HepG2 (cell line): ENCODE data around the gene NPTXR.
"Not testable (repeated sequence)": the region's sequence is repeated elsewhere in the genome, so short reads cannot be mapped to it uniquely, and the experiment has no call there.

Source experiments
- EZH2 ChIP-seq: conservative IDR thresholded peaks from 2 replicates; pipeline ENCODE4 v1.6.1; 2012; ENCODE audit warnings: mild to moderate bottlenecking, low read depth, low read length, moderate library complexity
- GABPA ChIP-seq, 2 experiments: IDR thresholded peaks; 2 replicates each; pipeline ENCODE4 v1.6.1; 2011 to 2016; ENCODE audit warnings: low read depth in 2 of 2, low read length in 1 of 2, missing biosample characterization in 1 of 2, missing genetic modification characterization in 1 of 2
- JUND ChIP-seq: sonication (generic); formaldehyde crosslinking; IDR thresholded peaks from 2 replicates; pipeline ENCODE4 v1.8.0; 2022; ENCODE audit warnings: mild to moderate bottlenecking, missing genetic modification reagents
- KLF9 ChIP-seq: IDR thresholded peaks from 2 replicates; pipeline ENCODE4 v1.6.1; 2016; ENCODE audit warnings: low read depth
- REST ChIP-seq, 2 experiments: IDR thresholded peaks; 2 replicates each; pipeline ENCODE4 v1.6.1; 2011 to 2012; ENCODE audit warnings: low read length in 2 of 2, borderline replicate concordance in 1 of 2, low read depth in 1 of 2, mild to moderate bottlenecking in 1 of 2, moderate library complexity in 1 of 2
- SIN3B ChIP-seq: fragments of 150-350 bp; IDR thresholded peaks from 2 replicates; pipeline ENCODE4 v1.6.1; 2014; ENCODE audit warnings: low read length
- TAF1 ChIP-seq: sonication (generic); formaldehyde crosslinking; IDR thresholded peaks from 2 replicates; pipeline ENCODE4 v1.4.0; 2020; ENCODE audit warnings: missing genetic modification reagents
- ZNF124 ChIP-seq: sonication (generic); formaldehyde crosslinking; IDR thresholded peaks from 2 replicates; pipeline ENCODE4 v1.4.0; 2020; ENCODE audit warnings: missing genetic modification reagents
- TF ChIP-seq, protein P1 (sequence below): sonication (generic); formaldehyde crosslinking; IDR thresholded peaks from 2 replicates; pipeline ENCODE4 v1.5.0; 2020; ENCODE audit warnings: mild to moderate bottlenecking, missing genetic modification reagents, moderate library complexity

DNA sequence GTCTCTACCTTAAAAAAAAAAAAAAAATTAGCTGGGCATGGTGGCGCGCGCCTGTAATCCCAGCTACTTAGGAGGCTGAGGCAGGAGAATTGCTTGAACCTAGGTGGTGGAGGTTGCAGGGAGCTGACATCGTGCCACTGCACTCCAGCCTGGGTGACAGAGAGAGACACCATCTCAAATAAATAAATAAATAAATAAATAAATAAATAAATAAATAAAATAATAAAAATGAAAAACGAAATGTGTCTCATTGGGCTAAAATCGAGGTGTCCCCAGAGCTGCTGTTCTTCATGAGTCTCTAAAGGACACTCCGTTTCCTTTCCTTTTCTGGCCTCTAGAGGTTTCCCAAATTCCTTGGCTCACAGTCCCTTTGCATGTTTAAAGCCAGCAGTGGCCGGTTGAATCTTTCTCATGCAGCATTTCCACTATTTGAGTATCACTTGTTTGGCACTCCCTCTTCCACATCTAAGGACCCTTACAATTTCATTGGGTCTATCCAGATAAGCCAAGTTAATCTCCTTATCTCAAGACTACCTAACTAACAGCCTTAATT is 38.7 kb downstream of the NPTXR start:
- TF ChIP-seq KLF9 (CRISPR knock-in tag); GABPA (IDR thresholded peaks at IDR 0.05; ENCODE audit: low read depth, low read length); GABPA (CRISPR knock-in tag; IDR thresholded peaks at IDR 0.05; ENCODE audit: low read depth); JUND; SIN3B; ZNF124 (CRISPR knock-in tag); TAF1 (CRISPR knock-in tag); REST (IDR thresholded peaks at IDR 0.05; ENCODE audit: borderline replicate concordance in 1 of 2, low read depth in 1 of 2, low read length in 2 of 2); EZH2: not testable (repeated sequence)
- TF ChIP-seq, protein P1, sequence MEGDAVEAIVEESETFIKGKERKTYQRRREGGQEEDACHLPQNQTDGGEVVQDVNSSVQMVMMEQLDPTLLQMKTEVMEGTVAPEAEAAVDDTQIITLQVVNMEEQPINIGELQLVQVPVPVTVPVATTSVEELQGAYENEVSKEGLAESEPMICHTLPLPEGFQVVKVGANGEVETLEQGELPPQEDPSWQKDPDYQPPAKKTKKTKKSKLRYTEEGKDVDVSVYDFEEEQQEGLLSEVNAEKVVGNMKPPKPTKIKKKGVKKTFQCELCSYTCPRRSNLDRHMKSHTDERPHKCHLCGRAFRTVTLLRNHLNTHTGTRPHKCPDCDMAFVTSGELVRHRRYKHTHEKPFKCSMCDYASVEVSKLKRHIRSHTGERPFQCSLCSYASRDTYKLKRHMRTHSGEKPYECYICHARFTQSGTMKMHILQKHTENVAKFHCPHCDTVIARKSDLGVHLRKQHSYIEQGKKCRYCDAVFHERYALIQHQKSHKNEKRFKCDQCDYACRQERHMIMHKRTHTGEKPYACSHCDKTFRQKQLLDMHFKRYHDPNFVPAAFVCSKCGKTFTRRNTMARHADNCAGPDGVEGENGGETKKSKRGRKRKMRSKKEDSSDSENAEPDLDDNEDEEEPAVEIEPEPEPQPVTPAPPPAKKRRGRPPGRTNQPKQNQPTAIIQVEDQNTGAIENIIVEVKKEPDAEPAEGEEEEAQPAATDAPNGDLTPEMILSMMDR (CRISPR knock-in tag), result not testable (repeated sequence)
